Astrocyte (in vitro differentiated cells and primary cell): Measurements from ENCODE around the gene RAD51B.

Experiments used
- CTCF ChIP-seq: IDR thresholded peaks from 2 replicates; pipeline ENCODE4 v1.5.1; 2011; ENCODE audit warnings: low read depth, mild to moderate bottlenecking, inconsistent platforms, low read length, moderate library complexity; ENCODE audit not compliant: insufficient read depth
- EZH2 ChIP-seq: IDR thresholded peaks from 2 replicates; pipeline ENCODE4 v1.6.1; 2012; ENCODE audit warnings: mild to moderate bottlenecking, low read length, inconsistent platforms; ENCODE audit not compliant: insufficient read depth

- TF ChIP-seq CTCF, result no peak
- no peak for TF ChIP-seq EZH2
Observed at GRCh38 chr14:68379510-68380328, 560.1 kb downstream of the RAD51B start.
